Motor neuron (in vitro differentiated cells): ENCODE data around the gene AGAP1. TPM values are rescaled to one million over a fixed set of nuclear protein-coding genes. Genes with fewer than 3 reads are reported as not detected.
A peak's percentile ranks its signal among the peaks of the same experiment; 100 is the strongest.

Experiments used
- ATAC-seq, 8 experiments: fragments of 200-7000 bp; cut with Tn5 transposase; replicated peaks in 6 of 8; 2 replicates each; pipeline ENCODE4 v1.8.0; 2021; ENCODE audit warnings: mild to moderate bottlenecking in 8 of 8, moderate library complexity in 8 of 8
- H3K27ac ChIP-seq, 2 donors: fragments of 250-450 bp; sonication (Bioruptor Pico); 2 replicates each; pipeline ENCODE4 v1.9.0; 2021; ENCODE audit warnings: antibody characterized with exemption in 2 of 2, mild to moderate bottlenecking in 2 of 2, moderate library complexity in 1 of 2
- H3K4me1 ChIP-seq, 2 donors: fragments of 250-450 bp; sonication (Bioruptor Pico); replicated peaks in 1 of 2; 2 replicates each; pipeline ENCODE4 v1.6.1; 2021; ENCODE audit warnings: antibody characterized with exemption in 2 of 2, mild to moderate bottlenecking in 2 of 2, moderate library complexity in 1 of 2
- H3K4me3 ChIP-seq, 5 donors: fragments of 250-450 bp; sonication (Bioruptor Pico); 2 replicates each; pipeline ENCODE4 v1.9.0; 2021; ENCODE audit warnings: antibody characterized with exemption in 5 of 5, mild to moderate bottlenecking in 5 of 5, moderate library complexity in 4 of 5
- WGBS, 10 experiments: fragments of 450-650 bp; shearing (Covaris generic); methylation state at CpG; one replicate each; pipeline ENCODE4 v1.0.0; 2022; 5-methylcytosine and 5-hydroxymethylcytosine counted together
- in situ Hi-C, 9 experiments: fragments of 400-800 bp; cut with MboI; loops; one replicate each; pipeline ENCODE4 v1.15.0; 2021; ENCODE audit warnings: low sequenced_read_pairs in 9 of 9, low pct_unique_long_range_greater_than_20kb in 2 of 9; ENCODE audit not compliant: unreplicated experiment in 9 of 9
- total RNA-seq, 8 experiments: library from RNA; unstranded; fragments of 300-600 nt; gene quantifications; 2 replicates each; pipeline versions ENCODE4 v1.2.3 to v1.2.4, GENCODE V29; 2022

The AGAP1 gene
- total RNA-seq, 8 experiments from 2014 or later: 5.9 to 51.1 (median 34.3) TPM

DNA sequence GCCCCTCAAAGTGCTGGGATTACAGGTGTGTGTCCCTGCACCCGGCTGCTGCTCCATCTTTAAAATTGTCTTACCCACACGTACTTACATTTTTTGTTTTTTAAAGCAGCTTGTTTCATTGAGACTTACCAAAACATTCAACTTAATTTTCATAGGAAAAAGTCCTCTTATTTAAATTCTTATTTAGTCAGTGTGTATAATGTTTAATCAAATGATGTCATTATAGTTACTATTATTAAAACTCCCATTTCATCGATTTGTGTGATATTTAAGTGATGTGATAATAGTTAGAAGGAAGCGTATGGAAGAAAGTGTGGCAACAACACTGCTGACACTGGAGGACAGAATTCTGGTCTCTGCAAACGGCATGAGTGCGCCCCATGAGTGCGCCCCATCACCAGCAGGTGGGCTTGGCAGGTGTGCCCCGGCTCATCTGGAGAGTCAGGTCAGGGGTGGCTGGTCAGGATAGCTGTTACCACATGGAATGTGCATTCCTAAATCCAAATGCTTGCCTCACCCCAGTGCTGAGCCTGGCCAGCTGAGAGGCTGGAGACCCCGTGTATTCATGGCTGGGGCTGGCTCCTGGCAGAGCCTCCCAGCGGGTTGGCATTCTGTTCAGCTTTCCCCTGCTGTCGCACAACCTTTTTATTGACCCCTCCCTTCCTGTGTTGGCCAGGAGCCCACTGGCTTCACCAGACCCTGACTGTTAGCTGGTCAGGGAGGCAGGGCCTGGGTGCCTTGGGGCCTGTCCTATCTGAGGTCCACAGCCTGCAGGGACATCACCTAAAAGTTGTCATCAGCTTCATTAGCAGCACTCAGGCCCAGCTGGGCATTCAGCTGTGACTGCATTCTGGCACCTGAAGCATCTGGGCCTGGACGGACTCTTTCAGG lies 79.7 kb downstream of the AGAP1 start:
- peaks cover 12 to 19% of the 10 kb centered on the region in 2 donors for H3K4me1 ChIP-seq
- H3K4me3 ChIP-seq: no peak overlapping the region
- WGBS, 10 experiments: 77 to 100% (median 90%) methylated on average over 1 to 8 of the region's 12 CpGs; no CpG with 5 or more reads in 1 of the 10 experiments
- peak in 1 of 8 experiments; percentile 28 for ATAC-seq
- in situ Hi-C loops: no loop called here
- H3K27ac ChIP-seq: no peak overlapping the region

DNA sequence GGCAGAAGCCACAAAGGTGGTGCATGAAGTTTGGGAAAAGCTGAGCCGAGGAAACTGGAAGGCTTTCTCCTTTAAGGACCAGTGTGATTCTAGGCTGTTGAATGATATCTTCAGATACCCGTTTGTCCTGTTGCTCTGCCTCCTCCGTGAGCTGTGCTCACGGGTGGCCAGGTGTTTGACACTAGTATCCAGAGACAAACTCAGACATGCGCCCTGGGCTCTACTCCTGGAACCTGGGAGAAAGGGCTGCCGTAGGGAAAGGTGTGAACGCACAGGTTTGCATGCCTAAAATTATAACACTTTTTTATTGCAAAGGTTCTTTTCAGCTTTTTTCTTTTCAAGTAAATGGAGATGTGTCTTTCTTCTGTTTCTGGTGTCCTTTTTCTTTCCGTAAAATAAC lies 81.6 kb downstream of the AGAP1 start:
- no peak overlapping the region for H3K4me3 ChIP-seq
- ATAC-seq: no peak
- peaks cover 12 to 19% of the 10 kb centered on the region in 2 donors for H3K4me1 ChIP-seq
- in situ Hi-C loops: loop anchor here in 5 of 9 experiments (25.0 kb wide), 1 partner anchor 438 kb away; no protein-coding TSS in a partner anchor
- WGBS, 10 experiments: 78 to 100% (median 97%) methylated on average over 1 to 8 of the region's 8 CpGs; no CpG with 5 or more reads in 1 of the 10 experiments
- H3K27ac ChIP-seq: no peak overlapping the region

DNA sequence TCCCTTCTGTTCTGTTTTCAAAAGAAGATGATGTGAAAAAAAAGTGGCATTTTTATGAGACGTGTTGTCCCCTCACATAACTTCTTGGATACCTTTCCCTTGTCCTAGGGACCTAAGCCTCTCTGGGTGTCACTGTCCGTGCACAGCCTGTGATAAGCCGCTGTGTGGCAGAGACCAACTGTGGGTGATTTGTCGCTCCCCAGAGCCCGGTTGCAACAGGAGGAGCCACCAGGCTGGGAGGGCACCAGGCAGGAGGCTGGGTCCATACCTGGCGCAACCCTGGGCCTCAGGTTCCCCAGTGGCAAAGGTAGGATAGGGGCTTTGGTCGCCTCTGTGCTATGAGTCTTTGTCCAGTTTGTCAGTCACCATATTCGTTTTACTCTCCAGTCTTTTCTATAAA lies 82.1 kb downstream of the AGAP1 start:
- 50 to 100% (median 78%) methylated on average over 1 to 4 of the region's 8 CpGs; no CpG with 5 or more reads in 4 of the 10 experiments for WGBS, 10 experiments
- H3K4me3 ChIP-seq: no peak overlapping the region
- peaks cover 12 to 19% of the 10 kb centered on the region in 2 donors for H3K4me1 ChIP-seq
- H3K27ac ChIP-seq: no peak overlapping the region
- in situ Hi-C loops: loop anchor here in 5 of 9 experiments (25.0 kb wide), 1 partner anchor 439 kb away; no protein-coding TSS in a partner anchor
- ATAC-seq: no peak

DNA sequence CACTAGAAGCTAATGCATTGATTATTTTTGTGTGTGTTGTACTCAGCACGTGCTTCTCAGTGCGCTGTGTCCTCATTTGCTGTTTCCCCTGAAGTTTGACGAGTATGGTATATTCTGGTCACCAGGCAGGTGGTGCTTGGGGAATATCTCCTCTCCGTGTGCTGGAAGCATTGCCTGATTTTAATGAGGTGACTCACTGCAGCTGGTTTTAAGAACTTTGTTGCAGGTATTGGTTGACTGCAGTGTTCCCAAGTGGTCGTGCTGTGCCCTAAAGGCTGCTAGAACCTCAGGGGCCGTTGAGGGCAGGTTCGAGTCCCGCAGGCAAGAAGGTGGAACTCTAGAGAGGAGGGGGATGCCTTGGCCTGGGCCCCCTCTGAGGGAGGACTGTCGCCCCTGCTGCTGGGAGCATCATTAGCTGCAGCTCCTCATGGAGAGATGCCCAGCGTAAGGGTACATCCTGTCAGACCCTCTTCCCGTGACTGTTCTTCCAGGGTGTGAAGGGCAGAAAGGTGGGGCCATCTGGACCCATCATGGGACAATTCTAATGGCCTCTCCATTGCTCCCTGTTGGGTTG lies 82.6 kb downstream of the AGAP1 start:
- Histone ChIP-seq H3K4me1 (peaks cover 12 to 19% of the 10 kb centered on the region in 2 donors), H3K4me3 (no peak overlapping the region), H3K27ac (no peak overlapping the region)
- ATAC-seq: no peak
- 83 to 100% (median 90%) methylated on average over 1 to 8 of the region's 11 CpGs; no CpG with 5 or more reads in 2 of the 10 experiments for WGBS, 10 experiments
- in situ Hi-C loops: loop anchor here in 5 of 9 experiments (25.0 kb wide), 1 partner anchor 439 kb away; no protein-coding TSS in a partner anchor

DNA sequence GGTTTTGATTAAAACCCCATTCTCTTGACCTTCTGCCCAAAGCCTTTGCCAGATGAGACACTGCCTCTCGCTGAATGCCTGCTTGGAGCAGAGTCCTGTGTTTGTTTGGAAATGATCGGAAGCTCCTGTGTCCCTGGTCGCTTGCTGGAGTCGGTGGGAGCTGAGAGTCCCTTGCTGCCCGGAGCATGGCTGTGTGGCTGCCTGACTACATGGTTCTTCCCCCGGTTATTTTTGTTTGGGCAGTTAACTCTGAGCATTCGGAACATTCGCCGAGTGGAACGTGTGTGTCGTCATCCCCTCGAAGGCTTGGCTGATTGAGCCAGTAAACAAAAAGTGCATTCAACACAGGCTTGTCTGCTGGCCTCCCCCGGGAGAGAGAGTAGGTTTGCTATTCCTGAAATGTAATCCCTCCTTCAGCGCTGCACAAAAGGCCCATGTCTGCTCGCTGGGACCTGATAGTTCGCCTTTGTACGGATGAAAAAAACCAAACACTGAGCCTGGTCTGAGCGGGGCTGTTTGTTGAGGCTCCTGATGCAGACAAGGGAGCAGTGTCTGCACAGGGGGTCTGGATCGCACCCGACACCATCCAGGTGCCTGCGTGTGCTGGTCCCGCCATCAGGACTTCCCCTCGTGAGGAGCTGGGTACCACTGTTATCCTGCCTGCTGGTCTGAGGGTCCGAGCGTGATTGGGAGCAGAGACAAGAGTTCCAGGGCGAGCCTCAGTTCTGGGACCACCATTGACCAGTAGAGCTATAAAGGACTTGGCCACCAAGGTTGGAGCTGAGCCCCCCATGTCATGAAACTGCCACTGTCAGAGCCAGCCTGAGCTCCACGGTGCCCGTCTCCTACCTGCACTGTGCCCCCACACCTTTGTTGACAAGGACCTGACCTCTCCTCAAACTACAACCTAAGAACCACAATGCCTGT lies 83.8 kb downstream of the AGAP1 start:
- Histone ChIP-seq H3K4me3 (peak overlapping the region in 3 of 5 donors; percentile 1 to 16 (median 10)), H3K27ac (peak overlapping the region; percentile 64 to 72), H3K4me1 (peaks cover 12 to 19% of the 10 kb centered on the region in 2 donors)
- in situ Hi-C loops: loop anchor here in 5 of 9 experiments (25.0 kb wide), 1 partner anchor 440 kb away; no protein-coding TSS in a partner anchor
- 34 to 100% (median 60%) methylated on average over 1 to 9 of the region's 28 CpGs; no CpG with 5 or more reads in 1 of the 10 experiments for WGBS, 10 experiments
- ATAC-seq: peak in 5 of 8 experiments; percentile 85 to 92 (median 89)

DNA sequence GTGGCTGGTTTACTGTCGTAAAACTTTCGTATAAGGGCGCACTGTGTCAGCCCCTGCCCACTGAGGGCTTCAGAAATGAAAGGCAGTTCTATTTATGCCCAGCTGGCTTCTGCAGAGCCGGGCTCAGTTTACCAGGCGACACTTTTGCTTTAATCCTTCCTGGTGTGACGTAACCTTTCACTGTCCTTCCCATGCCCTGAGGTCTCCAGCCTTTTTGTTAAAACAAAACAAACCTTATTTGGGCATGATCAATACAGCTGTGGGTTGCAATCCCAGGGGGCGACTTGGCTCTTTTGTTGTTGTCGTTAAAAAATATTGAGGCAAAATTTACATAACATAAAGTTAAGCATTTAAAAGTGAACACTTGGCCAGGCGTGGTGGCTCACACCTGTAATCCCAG lies 85.3 kb downstream of the AGAP1 start:
- in situ Hi-C loops: loop anchor here in 5 of 9 experiments (25.0 kb wide), 1 partner anchor 442 kb away; no protein-coding TSS in a partner anchor
- no peak overlapping the region for H3K27ac ChIP-seq
- no peak overlapping the region for H3K4me3 ChIP-seq
- 81 to 100% (median 97%) methylated on average over 1 to 8 of the region's 9 CpGs for WGBS, 10 experiments
- H3K4me1 ChIP-seq: peaks cover 17 to 20% of the 10 kb centered on the region in 2 donors
- ATAC-seq: no peak

DNA sequence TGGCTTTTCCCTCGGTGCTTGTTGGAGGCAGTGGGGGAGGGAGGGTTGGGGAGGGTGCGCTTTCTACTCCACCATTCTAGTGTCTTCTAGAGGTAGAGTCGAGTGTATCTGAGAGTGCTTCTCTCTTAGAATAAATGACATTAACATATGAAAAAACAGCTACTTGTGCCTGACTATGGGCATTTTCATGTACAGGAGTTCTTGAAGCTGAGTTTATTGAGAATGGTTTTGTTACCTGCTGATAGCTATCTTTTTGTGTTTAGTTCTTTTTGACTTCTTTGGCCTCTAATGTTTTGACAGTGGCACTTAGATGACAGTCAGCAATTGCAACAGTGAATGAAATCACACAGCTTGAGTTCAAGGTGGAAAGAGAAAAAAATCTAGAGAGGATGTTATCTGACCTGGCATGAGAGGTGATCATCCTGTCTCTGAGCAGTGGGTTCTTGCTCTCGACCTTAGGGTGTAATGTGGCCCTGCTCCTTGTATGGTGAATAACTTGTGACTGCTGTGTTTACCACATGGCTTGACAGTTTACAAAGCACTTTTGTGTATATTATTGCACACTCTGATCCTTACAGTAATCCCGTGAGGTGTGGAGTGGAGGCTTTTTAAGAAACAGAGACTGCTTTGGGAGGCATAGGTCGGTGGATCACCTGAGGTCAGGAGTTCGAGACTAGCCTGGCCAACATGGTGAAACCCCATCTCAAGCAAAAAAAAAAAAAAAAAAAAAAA lies 86.7 kb downstream of the AGAP1 start:
- no peak for ATAC-seq
- in situ Hi-C loops: loop anchor here in 6 of 9 experiments (10.0 to 25.0 kb wide), 2 partner anchors 436 to 443 kb away; no protein-coding TSS in a partner anchor
- 48 to 100% (median 81%) methylated on average over 1 to 4 of the region's 7 CpGs; no CpG with 5 or more reads in 2 of the 10 experiments for WGBS, 10 experiments
- H3K4me3 ChIP-seq: no peak overlapping the region
- H3K4me1 ChIP-seq: peaks cover 21 to 26% of the 10 kb centered on the region in 2 donors
- no peak overlapping the region for H3K27ac ChIP-seq

DNA sequence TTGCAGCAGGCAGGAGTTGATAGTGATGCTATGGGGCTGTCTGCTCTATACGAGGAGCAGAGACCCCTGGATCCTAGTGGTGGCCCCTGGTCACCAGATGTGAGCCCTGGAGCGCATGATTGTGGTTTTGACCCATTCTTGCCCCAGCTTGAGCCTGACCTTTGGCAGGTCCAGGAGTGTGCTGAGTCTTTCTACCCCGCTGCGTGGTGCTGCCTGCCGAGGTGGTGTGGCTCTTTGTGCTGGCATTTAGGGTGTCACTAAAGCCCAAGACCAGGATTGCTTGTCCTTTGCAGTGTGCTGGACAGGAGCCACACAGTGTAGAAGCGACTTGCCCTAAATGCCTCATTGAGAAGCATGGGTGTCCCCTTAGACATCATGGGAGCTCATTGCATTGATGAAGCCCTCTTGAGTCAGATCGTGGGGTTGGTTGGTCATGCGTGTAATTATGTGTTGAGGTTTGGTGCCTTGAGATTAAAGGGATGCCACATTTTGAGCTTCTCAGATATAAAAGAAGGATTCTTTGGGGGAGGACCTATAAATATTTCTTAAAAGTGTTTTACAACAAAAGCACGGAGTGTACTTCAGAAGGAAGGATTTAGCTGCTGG lies 88.3 kb downstream of the AGAP1 start:
- peaks cover 19% of the 10 kb centered on the region in 2 donors for H3K4me1 ChIP-seq
- H3K4me3 ChIP-seq: no peak overlapping the region
- in situ Hi-C loops: loop anchor here in 6 of 9 experiments (10.0 to 25.0 kb wide), 2 partner anchors 437 to 445 kb away; no protein-coding TSS in a partner anchor
- 50 to 100% (median 89%) methylated on average over 1 to 5 of the region's 9 CpGs; no CpG with 5 or more reads in 1 of the 10 experiments for WGBS, 10 experiments
- no peak overlapping the region for H3K27ac ChIP-seq
- ATAC-seq: no peak

DNA sequence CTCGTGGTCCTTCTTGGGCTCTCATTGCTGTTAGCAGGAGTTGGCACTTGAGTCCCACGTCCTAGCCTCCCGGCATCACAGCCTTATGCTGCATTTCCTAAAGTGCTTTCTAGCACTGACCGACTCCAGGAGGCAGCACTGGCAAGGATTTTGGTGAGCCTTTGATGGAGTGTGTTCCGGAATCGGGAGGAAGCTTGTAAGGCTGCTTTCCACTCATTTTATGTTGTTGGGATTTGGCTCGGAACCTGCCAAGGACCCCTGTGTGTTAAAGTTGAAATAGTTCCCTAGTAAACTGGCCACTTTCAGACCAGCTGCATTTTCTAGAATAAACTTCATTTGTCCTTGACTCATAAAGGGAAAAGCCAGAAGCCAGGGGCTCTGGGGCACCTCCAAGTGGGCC lies 88.9 kb downstream of the AGAP1 start:
- ATAC-seq: no peak
- H3K4me1 ChIP-seq: peaks cover 14% of the 10 kb centered on the region in 2 donors
- no peak overlapping the region for H3K27ac ChIP-seq
- in situ Hi-C loops: loop anchor here in 6 of 9 experiments (10.0 to 25.0 kb wide), 2 partner anchors 438 to 445 kb away; no protein-coding TSS in a partner anchor
- 80 to 100% (median 90%) methylated on average over 1 to 5 of the region's 7 CpGs; no CpG with 5 or more reads in 4 of the 10 experiments for WGBS, 10 experiments
- no peak overlapping the region for H3K4me3 ChIP-seq

DNA sequence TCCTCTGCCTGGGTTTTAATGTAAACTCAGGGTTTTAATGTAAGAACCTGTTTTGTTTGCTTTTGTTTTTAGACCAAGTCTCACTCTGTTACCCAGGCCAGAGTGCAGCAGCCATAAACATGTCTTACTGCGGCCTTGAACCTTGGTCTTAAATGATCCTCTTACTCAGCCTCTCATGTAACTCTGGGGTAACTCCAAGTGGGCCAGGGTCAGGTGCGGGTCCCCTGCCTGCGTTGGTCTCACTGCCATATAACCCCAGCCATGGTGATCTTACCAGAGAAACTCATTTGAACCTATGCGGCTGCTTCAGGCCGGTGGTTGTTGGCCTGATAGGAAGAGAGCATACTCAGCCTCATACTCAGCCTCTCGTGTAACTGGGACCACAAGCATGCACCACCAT lies 89.3 kb downstream of the AGAP1 start:
- Histone ChIP-seq H3K4me3 (no peak overlapping the region), H3K4me1 (peaks cover 10 to 12% of the 10 kb centered on the region in 2 donors), H3K27ac (no peak overlapping the region)
- in situ Hi-C loops: loop anchor here in 6 of 9 experiments (10.0 to 25.0 kb wide), 2 partner anchors 438 to 446 kb away; no protein-coding TSS in a partner anchor
- no peak for ATAC-seq
- 92 to 100% (median 100%) methylated on average over 2 to 5 of the region's 6 CpGs; no CpG with 5 or more reads in 2 of the 10 experiments for WGBS, 10 experiments
